Coronary artery (tissue), 2 donors: ENCODE results near the gene KCNH6.

ENCODE experiments used
- DNase-seq: peaks from one replicate; pipeline ENCODE4 v3.0.0-alpha.2; 2017; ENCODE audit warnings: low spot score
- H3K27ac ChIP-seq, 2 donors: fragments of 200-600 bp; sonication (generic); one replicate each; pipeline ENCODE4 v1.5.1; 2016 to 2019
- H3K4me3 ChIP-seq: fragments of 200-600 bp; sonication (generic); 2 replicates; pipeline ENCODE4 v1.5.1; 2016; ENCODE audit warnings: mild to moderate bottlenecking, moderate library complexity
- CTCF ChIP-seq: fragments of 200-600 bp; sonication (generic); IDR thresholded peaks from one replicate; pipeline ENCODE4 v1.5.1; 2019; ENCODE audit warnings: antibody characterized with exemption

Gene KCNH6

DNA sequence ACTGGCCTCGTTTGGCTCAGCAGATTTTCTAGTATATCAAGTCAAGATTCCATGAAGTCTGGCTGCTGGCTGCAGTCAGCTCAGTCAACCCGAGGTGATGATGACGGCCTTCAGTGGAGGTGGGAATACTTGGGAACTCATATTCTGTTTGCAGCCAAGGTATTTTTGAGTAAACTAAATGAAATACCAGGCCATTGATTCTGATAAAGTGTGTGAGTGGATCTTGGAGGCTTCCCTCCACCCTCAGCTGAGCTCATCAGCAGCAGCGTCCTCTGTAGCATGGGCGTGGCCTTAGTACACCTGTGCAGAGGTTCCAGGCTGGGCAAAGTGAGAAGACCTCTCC, 55.6 kb downstream of the KCNH6 start:
- no peak for TF ChIP-seq CTCF
- no peak overlapping the region for H3K4me3 ChIP-seq
- no peak for DNase-seq
- H3K27ac ChIP-seq, result no peak overlapping the region

- Histone ChIP-seq H3K27ac (no peak overlapping the region), H3K4me3 (no peak overlapping the region)
- DNase-seq, result no peak
- no peak for TF ChIP-seq CTCF
Observed at GRCh38 chr17:63579633-63580032, 56.5 kb downstream of the KCNH6 start.

- TF ChIP-seq CTCF, result no peak
- no peak overlapping the region for H3K27ac ChIP-seq
- DNase-seq, result no peak
Observed at GRCh38 chr17:63587770-63588169, 64.6 kb downstream of the KCNH6 start.

GRCh38 chr17:63588797-63589196, 65.6 kb downstream of the KCNH6 start:
- no peak for TF ChIP-seq CTCF
- no peak overlapping the region for H3K4me3 ChIP-seq
- DNase-seq, result no peak
- no peak overlapping the region for H3K27ac ChIP-seq

More at GRCh38 chr17:63587770-63588169, 64.6 kb downstream of the KCNH6 start:
- no peak overlapping the region for H3K4me3 ChIP-seq

DNA sequence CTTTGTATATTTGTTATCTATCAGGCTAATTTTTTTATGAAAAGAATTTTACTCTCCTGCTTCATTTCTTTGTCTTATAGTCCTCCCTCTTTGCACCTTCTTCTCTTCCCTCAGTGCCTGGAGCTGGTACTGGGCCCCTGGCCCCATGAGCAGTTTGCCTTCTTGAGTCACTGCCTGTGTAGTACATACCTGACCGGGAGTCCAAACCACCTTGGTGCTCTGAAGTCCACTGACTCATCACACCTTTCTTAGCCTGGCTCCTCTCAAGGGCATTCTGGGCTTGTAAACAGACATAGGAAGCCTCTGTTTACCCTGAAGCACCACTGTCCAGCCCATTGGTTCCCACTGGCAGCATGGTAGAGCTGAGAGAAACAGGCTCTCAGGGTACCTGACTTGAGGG, 66.5 kb downstream of the KCNH6 start:
- H3K27ac ChIP-seq, result no peak overlapping the region

DNA sequence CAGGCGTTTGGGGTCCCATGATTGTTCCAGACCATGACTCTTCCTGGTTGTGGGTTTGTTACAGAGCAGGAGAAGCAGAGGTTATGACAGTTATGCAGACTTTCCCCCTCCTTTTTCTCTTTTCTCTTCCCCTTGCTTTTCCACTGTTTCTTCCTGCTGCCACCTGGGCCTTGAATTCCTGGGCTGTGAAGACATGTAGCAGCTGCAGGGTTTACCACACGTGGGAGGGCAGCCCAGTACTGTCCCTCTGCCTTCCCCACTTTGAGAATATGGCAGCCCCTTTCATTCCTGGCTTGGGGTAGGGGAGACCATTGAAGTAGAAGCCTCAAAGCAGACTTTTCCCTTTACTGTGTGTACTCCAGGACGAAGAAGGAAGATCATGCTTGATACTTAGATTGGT, 69.6 kb downstream of the KCNH6 start:
- no peak for DNase-seq
- TF ChIP-seq CTCF, result no peak
- no peak overlapping the region for H3K27ac ChIP-seq
- H3K4me3 ChIP-seq, result no peak overlapping the region

More for the DNA sequence above, 66.5 kb downstream of the KCNH6 start:
- TF ChIP-seq CTCF, result no peak
- no peak overlapping the region for H3K4me3 ChIP-seq
- no peak for DNase-seq

- TF ChIP-seq CTCF, result no peak
Observed at GRCh38 chr17:63595132-63595531, 72.0 kb downstream of the KCNH6 start.

More at GRCh38 chr17:63595132-63595531, 72.0 kb downstream of the KCNH6 start:
- no peak overlapping the region for H3K27ac ChIP-seq
- no peak overlapping the region for H3K4me3 ChIP-seq
- DNase-seq, result no peak
